GM19467 (cell line): ENCODE results near the gene AMMECR1.
"Not testable (repeated sequence)": the region's sequence is repeated elsewhere in the genome, so short reads cannot be mapped to it uniquely, and the experiment has no call there.

ENCODE experiments used
- ATAC-seq: cut with Tn5 transposase; IDR thresholded peaks from one replicate; pipeline ENCODE4 v1.9.1; 2021; ENCODE audit warnings: mild to moderate bottlenecking, moderate library complexity; ENCODE audit not compliant: unreplicated experiment

The AMMECR1 gene

GRCh38 chrX:110258552-110258951, 59.3 kb downstream of the AMMECR1 start:
- ATAC-seq = no peak

- ATAC-seq = no peak
These were observed 60.0 kb downstream of the AMMECR1 start for GRCh38 chrX:110257889-110258288.

DNA sequence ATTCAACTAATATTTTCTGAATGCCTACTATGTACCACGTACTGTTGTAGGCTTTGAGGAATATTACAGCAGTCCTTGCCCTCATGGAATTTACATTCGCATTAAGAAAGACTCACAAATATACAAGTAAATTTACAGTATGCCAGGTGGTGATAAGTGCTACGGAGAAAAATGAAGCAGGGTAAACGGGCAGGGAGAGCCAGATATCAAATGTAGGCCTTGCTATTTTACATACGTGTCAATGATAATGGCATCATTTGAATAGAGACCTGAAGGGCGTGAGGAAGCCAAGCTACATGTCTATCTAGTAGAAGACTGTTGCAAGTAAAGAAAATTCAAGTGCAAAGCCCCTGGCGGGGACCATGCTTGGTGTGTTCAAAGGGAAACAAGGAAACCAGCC, 65.2 kb downstream of the AMMECR1 start:
- no peak for ATAC-seq

- no peak for ATAC-seq
These were observed 65.9 kb downstream of the AMMECR1 start for GRCh38 chrX:110251961-110252360.

DNA sequence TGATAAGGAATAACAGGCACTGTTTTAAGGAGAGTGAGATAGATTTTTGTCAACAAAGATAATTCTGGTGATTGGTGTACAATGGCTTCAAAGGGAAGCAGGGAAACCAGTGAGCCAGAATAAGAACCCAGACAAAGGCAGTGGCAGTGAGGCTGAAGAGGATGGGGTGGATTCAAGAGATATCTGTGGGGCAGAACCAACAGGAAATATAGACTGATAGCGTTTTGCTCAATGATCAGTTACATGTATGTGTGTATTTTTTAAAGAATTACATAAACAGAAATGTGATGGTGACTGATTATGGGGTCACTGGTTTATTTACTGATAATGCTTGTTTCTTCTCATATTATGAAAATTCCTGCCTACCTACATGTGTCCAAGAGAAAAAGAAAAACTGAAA, 66.4 kb downstream of the AMMECR1 start:
- ATAC-seq = no peak

GRCh38 chrX:110250847-110251246, 67.0 kb downstream of the AMMECR1 start:
- ATAC-seq = no peak

DNA sequence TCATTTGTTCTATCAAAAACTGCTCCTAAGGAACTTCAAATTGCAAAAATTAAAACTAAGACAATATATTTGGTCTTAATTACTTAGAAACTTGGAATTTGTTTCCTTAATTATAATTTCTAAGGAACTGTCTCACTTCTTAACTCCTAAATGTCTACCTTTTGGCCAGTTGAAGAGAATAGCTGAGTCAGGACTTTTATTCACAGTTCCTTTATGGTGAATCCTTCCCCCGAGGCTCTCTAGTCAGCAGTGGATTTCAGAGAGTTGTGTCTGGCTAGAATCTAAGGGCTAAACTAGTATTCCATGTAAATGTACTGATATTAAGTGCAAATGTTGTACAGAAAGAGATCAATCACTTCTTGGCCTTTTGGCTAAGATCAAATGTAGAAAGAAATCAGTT, 69.3 kb downstream of the AMMECR1 start:
- no peak for ATAC-seq

DNA sequence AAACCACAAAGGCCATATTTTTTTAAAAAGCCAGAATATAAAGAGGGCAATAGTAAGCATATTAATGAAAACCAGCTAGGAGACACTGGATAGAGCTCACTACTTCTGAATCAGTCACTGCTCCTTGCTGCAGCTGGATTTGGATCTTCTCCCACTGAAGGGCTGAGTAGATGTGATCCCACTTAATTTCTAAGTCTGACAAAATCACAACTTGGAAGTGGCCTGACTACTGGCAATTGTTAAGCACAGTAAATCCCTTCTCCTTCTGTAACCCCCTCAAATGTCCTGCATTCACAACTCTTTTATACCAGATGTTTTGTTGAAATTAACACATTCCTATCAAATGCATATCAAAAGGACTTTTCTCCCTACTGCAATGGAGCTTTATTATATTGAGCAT, 72.9 kb downstream of the AMMECR1 start:
- no peak for ATAC-seq

DNA sequence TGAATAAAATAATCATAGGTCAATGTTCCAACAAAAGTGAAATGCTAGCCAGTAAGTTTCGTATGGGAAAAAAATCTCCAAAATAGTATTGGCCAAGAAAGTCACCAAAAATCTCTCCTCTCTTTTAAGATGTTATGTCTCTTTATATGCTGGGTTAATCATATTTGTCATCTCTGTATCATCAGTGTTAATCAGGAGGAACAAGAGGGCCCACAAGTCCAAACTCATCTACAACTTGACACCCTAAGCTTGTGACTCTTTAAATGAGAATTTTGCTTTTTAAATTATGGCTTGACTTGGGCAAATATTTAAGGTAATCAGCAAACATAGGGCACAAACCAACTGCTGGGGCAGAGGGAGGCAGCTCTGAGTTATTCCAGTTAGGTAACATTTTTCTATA, 75.5 kb downstream of the AMMECR1 start:
- ATAC-seq = no peak

- ATAC-seq = no peak
These were observed 76.1 kb downstream of the AMMECR1 start for GRCh38 chrX:110241816-110242215.

- not testable (repeated sequence) for ATAC-seq
These were observed 79.6 kb downstream of the AMMECR1 start for GRCh38 chrX:110238259-110238658.

DNA sequence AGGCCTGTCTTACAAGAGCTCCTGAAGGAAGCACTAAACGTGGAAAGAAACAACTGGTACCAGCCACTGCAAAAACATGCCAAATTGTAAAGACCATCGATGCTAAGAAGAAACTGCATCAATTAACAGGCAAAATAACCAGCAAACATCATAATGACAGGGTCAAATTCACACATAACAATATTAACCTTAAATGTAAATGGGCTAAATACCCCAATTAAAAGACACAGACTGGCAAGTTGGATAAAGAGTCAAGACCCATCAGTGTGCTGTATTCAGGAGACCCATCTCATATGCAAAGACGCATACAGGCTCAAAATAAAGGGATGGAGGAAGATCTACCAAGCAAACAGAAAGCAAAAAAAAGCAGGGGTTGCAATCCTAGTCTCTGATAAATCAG, 86.4 kb downstream of the AMMECR1 start:
- not testable (repeated sequence) for ATAC-seq

- ATAC-seq = not testable (repeated sequence)
These were observed 88.3 kb downstream of the AMMECR1 start for GRCh38 chrX:110229497-110230111.

GRCh38 chrX:110228453-110228852, 89.4 kb downstream of the AMMECR1 start:
- ATAC-seq = no peak

- ATAC-seq = no peak
These were observed 91.0 kb downstream of the AMMECR1 start for GRCh38 chrX:110226931-110227330.

DNA sequence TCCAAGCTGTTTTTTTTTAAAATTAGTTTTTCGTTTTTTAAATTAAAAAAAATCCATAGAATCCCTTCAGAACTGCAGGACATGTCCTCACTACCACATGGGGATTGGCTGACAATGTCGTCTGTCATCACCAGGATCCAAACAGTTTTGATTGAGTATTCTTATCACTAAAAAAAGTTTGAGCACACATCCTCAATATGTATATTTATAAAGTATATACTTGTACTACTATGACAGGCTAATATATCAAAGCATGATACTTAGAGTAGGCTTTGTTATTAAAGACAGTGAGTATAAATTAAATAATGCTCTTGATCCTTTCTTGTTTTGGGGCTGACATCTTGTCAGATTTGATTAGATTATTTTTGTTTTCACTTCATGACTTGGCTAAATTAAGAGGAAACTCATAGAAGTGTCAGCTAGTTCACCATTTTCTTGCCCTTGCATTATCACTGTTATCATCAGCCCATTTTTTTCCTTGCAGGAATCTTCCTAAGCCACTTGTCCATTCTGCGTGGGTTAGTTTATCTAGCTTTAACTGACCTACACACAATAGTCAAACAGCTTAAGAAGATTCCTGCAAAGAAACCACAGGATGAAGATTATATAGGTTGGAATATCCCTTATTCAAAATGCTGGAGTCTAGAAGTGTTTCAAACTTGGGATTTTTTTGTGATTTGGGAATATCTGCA, 92.8 kb downstream of the AMMECR1 start:
- ATAC-seq = no peak

DNA sequence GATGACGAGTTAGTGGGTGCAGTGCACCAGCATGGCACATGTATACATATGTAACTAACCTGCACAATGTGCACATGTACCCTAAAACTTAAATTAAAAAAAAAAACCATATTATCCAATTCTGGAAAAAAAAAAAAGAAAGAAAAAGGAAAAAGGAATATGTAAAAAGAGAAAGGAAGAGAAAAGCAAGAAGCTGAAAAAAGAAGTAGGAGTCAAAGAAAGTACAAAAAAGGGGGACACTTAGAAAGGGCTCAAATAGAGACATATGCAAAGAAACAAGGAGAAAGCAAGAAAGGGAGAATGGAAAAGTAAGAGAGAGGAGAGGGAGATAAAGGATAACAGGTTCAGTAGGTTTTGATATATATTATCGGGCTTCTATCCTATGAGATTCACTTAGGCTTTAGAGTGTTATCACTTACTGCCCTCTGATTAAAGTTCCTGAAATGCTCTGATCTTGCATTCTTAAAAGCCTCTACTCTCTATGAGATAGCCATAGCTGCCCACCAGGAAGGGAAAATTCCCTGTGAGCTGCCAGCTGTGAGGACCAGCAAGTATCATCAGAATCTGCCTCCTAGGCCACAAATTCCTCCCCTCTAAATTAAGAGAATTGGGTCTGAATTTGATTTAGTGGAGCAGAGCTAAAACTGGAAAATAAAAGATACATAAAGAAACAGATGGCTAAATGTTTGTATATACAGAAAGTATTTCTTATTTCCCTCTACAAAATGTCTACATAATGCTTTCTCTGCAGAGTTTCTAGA, 95.2 kb downstream of the AMMECR1 start:
- no peak for ATAC-seq

- no peak for ATAC-seq
These were observed 98.0 kb downstream of the AMMECR1 start for GRCh38 chrX:110219920-110220319.

DNA sequence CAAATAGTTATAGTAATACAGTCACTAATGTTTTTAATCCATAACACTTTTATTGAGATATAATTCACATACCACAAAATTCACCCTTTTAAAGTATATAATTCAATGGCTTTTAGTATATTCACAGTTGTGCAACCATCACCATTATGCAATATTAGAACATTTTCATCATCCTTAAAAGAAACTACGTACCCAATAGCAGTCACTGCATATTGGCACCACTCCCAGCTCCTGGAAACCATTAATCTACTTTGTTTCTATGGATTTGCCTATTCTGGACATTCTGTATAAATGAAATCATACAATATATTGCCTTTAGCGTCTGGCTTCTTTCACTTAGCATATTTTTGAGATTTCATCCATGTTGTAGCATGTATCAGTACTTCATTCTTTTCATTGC, 99.3 kb downstream of the AMMECR1 start:
- no peak for ATAC-seq

- no peak for ATAC-seq
These were observed 101.9 kb downstream of the AMMECR1 start for GRCh38 chrX:110216027-110216426.

- ATAC-seq = no peak
These were observed 102.5 kb downstream of the AMMECR1 start for GRCh38 chrX:110215411-110215810.

DNA sequence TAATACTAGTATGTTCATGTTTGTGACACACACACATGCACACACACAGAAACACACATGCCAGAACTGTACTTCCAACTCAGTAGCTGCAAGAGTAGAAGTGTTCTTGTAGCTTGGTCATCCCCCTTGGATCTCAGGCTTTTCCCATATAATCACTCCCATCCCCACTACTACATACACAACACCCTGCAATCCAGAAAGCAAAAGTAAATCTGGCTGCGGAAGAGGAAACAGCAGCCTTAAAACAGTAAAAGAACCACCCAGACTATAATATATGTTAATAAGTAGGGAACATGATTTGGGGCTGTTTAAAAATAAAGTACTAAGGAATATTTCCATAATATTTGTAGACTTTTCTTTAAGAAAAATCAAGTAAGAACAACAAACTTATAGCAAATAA, 103.2 kb downstream of the AMMECR1 start:
- ATAC-seq = no peak
